ENCODE results near the gene TUBB3.

The TUBB3 gene

GRCh38 chr16:89969741-89970410 is 46.7 kb downstream of the TUBB3 start:
- no peak for DNase-seq

- no peak for DNase-seq
These were observed 48.5 kb downstream of the TUBB3 start for GRCh38 chr16:89971495-89972243.

DNA sequence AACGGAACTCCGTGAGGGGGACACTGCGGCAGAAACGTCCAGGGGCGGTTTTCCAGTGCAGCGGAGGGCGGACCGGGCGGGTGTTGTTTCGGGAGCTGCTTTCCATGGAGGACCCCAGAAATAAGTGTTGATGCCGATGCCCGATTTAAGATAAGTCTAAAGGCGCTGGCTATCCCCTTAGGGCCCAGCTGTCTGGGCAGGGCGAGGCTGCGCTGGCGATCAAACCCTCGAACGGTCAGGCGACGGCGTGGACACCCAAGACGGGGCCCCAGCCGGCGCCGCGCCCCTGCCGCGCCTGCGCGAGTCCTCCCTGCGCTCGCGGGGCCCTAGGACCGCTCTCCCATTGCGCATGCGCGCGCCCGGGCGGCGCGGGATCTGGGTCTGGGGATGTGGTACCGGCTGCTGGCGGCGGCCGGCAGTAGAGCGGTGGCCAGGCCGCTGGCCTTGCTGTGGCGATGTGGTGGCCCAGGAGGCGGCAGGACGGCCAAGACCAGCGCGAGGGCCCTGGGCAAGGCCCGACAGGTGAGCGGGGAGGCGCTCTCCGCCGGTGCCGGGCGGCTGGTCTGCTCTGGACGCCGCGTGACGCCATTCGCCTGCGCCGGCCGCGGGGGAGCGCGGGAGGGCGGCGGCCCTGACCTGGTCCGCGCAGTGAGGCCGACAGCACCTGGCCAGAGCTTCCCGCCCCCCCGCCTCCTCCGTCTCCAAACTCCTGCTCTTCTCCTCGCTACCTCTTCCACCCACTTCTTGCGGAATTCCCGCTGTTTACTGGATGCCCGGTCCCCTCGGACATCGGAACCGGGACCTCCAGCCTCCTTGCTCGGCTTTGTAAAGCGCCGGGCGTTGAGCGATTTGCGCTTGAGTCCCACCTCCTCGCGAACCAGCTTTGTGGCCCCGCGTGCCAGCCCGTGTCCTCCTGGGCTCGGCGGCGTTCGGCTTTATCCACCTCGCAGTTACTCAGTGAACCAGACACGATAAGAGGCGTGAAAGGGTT is 49.4 kb downstream of the TUBB3 start:
- DNase-seq = peak; percentile 92

DNA sequence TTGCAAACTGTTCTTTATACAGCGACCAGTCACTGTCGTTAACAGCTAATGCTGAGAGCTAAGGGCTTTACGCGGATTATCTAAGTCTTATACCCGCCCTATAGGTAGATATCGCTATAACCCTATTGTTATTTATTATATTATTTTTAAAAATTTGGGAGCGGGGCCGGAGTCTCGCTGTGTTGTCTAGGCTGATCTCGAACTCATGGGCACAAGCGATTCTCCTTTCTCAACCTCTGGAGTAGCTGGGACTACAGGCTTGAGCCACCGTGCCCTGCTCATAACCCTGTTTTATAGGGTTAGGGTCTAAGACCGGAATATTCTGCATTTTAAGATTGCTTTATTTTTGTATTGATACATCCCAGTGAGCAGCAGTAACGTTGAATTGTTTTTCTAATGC is 50.1 kb downstream of the TUBB3 start:
- DNase-seq = no peak

- no peak for DNase-seq
These were observed 50.7 kb downstream of the TUBB3 start for GRCh38 chr16:89973654-89974335.

GRCh38 chr16:89974870-89975269 is 51.7 kb downstream of the TUBB3 start:
- no peak for DNase-seq

DNA sequence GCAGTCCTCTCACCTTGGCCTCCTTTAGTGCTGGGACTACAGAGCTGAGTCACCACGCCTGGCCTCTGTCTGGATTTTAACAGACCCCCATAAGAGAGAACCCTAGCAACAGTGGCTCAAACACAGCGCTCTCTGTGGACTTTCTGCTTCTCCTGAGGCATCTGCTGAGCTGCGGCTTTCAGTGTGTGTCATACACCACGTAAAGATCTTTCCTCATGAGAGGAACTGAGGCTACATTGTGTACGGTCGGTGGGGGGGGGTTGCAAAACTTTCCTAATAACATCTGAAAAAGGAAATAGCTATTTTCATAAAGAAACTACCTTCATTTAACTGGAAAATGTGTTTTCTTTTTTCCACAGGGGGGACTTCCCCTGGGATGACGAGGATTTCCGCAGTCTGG is 58.3 kb downstream of the TUBB3 start:
- no peak for DNase-seq

DNA sequence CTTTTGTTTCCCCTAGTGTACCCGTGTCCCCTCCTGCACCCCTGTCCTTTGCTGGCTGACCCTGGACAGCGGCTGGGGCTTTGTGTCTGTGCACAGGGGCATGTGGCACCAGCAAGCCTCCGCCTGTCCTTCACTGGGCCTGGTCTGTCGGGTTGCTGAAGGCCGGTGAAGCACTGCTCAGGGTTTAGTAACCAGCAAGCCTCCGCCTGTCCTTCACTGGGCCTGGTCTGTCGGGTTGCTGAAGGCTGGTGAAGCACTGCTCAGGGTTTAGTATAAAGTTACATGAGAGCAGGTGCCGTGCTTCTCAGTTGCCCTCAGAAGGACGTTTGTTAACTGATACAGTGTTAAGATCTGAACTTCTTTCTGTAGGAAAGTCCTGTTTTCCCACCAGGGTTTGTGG is 59.2 kb downstream of the TUBB3 start:
- DNase-seq = no peak

DNA sequence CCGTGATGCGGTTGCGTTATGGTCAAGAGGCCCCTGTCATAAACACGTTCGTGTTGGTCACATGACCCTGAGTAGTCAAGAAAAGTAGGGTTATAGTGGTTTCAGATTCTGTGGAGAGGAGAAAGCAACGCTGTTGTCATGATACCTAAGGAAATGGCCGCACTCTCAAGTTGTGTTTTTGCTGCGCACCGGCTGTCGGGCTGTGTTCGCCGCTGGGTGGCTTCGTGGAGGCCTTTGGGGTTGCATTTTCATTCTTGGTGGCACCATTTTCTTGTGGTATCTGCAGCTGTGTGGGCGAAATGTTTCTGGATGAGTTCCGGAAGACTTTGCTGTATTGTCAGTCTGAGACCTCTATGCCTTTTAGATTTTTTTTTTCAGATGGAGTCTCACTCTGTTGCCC is 60.4 kb downstream of the TUBB3 start:
- DNase-seq = no peak

DNA sequence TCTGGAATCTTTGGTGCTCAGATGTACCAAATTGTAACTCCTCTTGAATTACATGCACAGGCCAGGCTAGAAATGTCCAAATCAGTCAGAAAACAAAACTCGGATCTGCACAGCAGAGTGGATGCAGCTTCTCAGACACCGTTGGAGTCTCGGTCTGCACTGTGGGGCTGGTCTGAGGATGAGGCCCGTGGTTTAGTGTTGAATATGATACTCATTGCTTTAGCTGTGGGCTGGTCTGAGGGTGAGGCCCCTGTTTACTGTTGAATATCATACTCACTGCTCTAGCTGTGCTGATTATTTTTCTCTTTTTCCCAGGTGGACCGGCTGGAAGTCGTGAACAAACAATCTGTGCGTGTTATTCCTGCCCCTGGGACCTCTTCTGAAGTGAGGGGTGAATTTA is 61.1 kb downstream of the TUBB3 start:
- DNase-seq = no peak

DNA sequence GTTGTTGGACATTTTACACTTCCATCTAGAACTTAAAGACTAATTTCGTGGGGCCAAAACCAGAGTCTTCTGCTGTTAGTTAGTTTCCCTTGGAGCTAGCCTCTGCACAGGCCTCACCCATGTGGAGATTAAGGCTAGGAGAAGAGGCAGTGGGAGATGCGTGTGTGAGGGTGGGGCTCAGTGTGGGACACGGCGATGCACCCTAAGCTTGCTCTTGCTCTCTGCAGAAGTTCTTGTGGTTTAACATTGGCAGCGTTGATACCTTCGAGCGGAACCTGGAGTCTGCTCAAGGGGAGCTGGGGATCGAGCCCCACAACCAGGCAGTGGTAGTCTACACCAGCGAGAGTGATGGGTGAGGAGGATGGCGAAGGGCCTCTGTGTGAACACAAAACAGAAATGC is 62.1 kb downstream of the TUBB3 start:
- DNase-seq = no peak

Data from CD4-positive, alpha-beta T cell treated with Interleukin-21 for 1 hour (primary cell).